Ovary (tissue), 3 donors: Measurements from ENCODE around the gene KIAA1614.
"Not testable (repeated sequence)": the region's sequence is repeated elsewhere in the genome, so short reads cannot be mapped to it uniquely, and the experiment has no call there.

Experiments used
- CTCF ChIP-seq, 3 donors: fragments of 450-650 bp in 2 of 3; fragments of 200-600 bp in 1 of 3; IDR thresholded peaks; one replicate each; pipeline versions ENCODE4 v1.5.1 to v1.8.0; 2016 to 2022; ENCODE audit warnings: antibody characterized with exemption in 3 of 3, mild to moderate bottlenecking in 1 of 3
- EP300 ChIP-seq: sonication (generic); formaldehyde crosslinking; IDR thresholded peaks from one replicate; pipeline ENCODE4 v1.6.1; 2017; ENCODE audit warnings: antibody characterized with exemption
- POLR2A ChIP-seq: fragments of 450-650 bp; IDR thresholded peaks from one replicate; pipeline ENCODE4 v1.6.1; 2017; ENCODE audit warnings: antibody characterized with exemption, mild to moderate bottlenecking, moderate library complexity
- donor health status: DM: no; HTN: no; CAD: no.

GRCh38 chr1:180959620-180960019 is 46.9 kb downstream of the KIAA1614 start:
- TF ChIP-seq CTCF (IDR thresholded peaks at IDR 0.05); EP300; POLR2A: not testable (repeated sequence)
